ENCODE results near the gene CCDC85C. TPM values are rescaled to one million over a fixed set of nuclear protein-coding genes. Genes with fewer than 3 reads are reported as not detected.
A peak's percentile ranks its signal among the peaks of the same experiment; 100 is the strongest.

The CCDC85C gene
- polyA plus RNA-seq, 1 of the 3 experiments (the other 2 are of a cell fraction) = 9.6 TPM

- no peak overlapping the region for H3K4me3 ChIP-seq (ENCODE audit: low read depth in 2 of 2, low read length in 1 of 2)
- H3K9me3 ChIP-seq = no peaks in the 10 kb centered on the region
- H4K20me1 ChIP-seq (ENCODE audit: insufficient read depth) = peaks cover 55% of the 10 kb centered on the region
- H3K27ac ChIP-seq (ENCODE audit: low read depth in 2 of 2, low read length in 1 of 2) = peak overlapping the region in 1 of 2 experiments; percentile 95; a peak in 2 of 4 replicates
- CTCF ChIA-PET = interaction anchor here (1.4 to 4.8 kb wide), 4 partner anchors 9 to 58 kb away, joined by 4 to 30 read pairs (median 5); no protein-coding TSS in a partner anchor
- no peak overlapping the region for H3K9ac ChIP-seq
- H3K79me2 ChIP-seq (ENCODE audit: insufficient read depth) = peaks cover 64% of the 10 kb centered on the region
- no peak overlapping the region for H2AFZ ChIP-seq (ENCODE audit: low read depth)
- H3K27me3 ChIP-seq (ENCODE audit: insufficient read depth) = no peaks in the 10 kb centered on the region
- WGBS (ENCODE audit: low lambda C conversion rate) = 87% methylated on average over 10 of the region's 12 CpGs
- no peak overlapping the region for H3K4me2 ChIP-seq
- H3K9me2 ChIP-seq = no peaks in the 10 kb centered on the region
- peaks cover 10% of the 10 kb centered on the region for H3F3A ChIP-seq (replicated peaks; ENCODE audit: insufficient read depth)
- POLR2A ChIA-PET = no interaction called here
- no peak for TF ChIP-seq TAF1 (IDR thresholded peaks at IDR 0.05; ENCODE audit: borderline replicate concordance, low read depth, low read length)
- TF ChIP-seq MEF2A (IDR thresholded peaks at IDR 0.05; ENCODE audit: borderline replicate concordance, low read depth) = no peak
- TF ChIP-seq FOXJ3 (CRISPR knock-in tag; IDR thresholded peaks at IDR 0.05) = no peak
- no peak for TF ChIP-seq YY1 (IDR thresholded peaks at IDR 0.05; ENCODE audit: low read depth)
- TF ChIP-seq MXI1 (IDR thresholded peaks at IDR 0.05; ENCODE audit: low read depth, low read length) = no peak
- no peak for TF ChIP-seq USF2 (IDR thresholded peaks at IDR 0.05; ENCODE audit: borderline replicate concordance, low read depth, low read length)
- TF ChIP-seq RCOR1 (IDR thresholded peaks at IDR 0.05; ENCODE audit: low read length) = no peak
- TF ChIP-seq SMC3 (IDR thresholded peaks at IDR 0.05; ENCODE audit: low read depth, low read length) = no peak
- no peak for TF ChIP-seq EZH2phosphoT487 (IDR thresholded peaks at IDR 0.05; ENCODE audit: borderline replicate concordance, low read depth)
- TF ChIP-seq NRF1 (IDR thresholded peaks at IDR 0.05; ENCODE audit: low read depth, low read length) = no peak
- no peak for TF ChIP-seq POLR2AphosphoS5 (IDR thresholded peaks at IDR 0.05; ENCODE audit: low read depth, low read length)
- TF ChIP-seq RXRA (IDR thresholded peaks at IDR 0.05; ENCODE audit: borderline replicate concordance, low read depth) = no peak
- H3K36me3 ChIP-seq (replicated peaks in 1 of 2; ENCODE audit: control insufficient read depth in 1 of 2, insufficient read depth in 2 of 2, low read length in 1 of 2) = no peaks in the 10 kb centered on the region
- peaks cover 46 to 99% of the 10 kb centered on the region in 2 experiments for H3K4me1 ChIP-seq (ENCODE audit: control insufficient read depth in 1 of 2, insufficient read depth in 2 of 2, low read depth in 1 of 2, low read length in 1 of 2)
- DNase-seq = no peak
Measured at GRCh38 chr14:99570544-99571302, 33.3 kb downstream of the CCDC85C start.

- Histone ChIP-seq H3F3A (replicated peaks; ENCODE audit: insufficient read depth) (peaks cover 6% of the 10 kb centered on the region), H2AFZ (ENCODE audit: low read depth) (no peak overlapping the region), H3K27ac (ENCODE audit: low read depth in 2 of 2, low read length in 1 of 2) (peak overlapping the region in 1 of 2 experiments; percentile 95; a peak in 1 of 4 replicates), H3K4me1 (ENCODE audit: control insufficient read depth in 1 of 2, insufficient read depth in 2 of 2, low read depth in 1 of 2, low read length in 1 of 2) (peaks cover 46 to 99% of the 10 kb centered on the region in 2 experiments), H3K9me2 (no peaks in the 10 kb centered on the region), H3K79me2 (ENCODE audit: insufficient read depth) (peaks cover 67% of the 10 kb centered on the region), H3K4me3 (ENCODE audit: low read depth in 2 of 2, low read length in 1 of 2) (no peak overlapping the region), H3K27me3 (ENCODE audit: insufficient read depth) (no peaks in the 10 kb centered on the region), H3K9ac (no peak overlapping the region), H3K9me3 (no peaks in the 10 kb centered on the region), H4K20me1 (ENCODE audit: insufficient read depth) (peaks cover 55% of the 10 kb centered on the region), H3K36me3 (replicated peaks in 1 of 2; ENCODE audit: control insufficient read depth in 1 of 2, insufficient read depth in 2 of 2, low read length in 1 of 2) (no peaks in the 10 kb centered on the region), H3K4me2 (no peak overlapping the region)
- no peak for DNase-seq
- CTCF ChIA-PET = interaction anchor here (0.8 to 4.8 kb wide), 5 partner anchors 8 to 58 kb away, joined by 3 to 30 read pairs (median 5); no protein-coding TSS in a partner anchor
- POLR2A ChIA-PET = no interaction called here
- 79% methylated on average over 14 of the region's 14 CpGs for WGBS (ENCODE audit: low lambda C conversion rate)
- TF ChIP-seq SIN3A (IDR thresholded peaks at IDR 0.05; ENCODE audit: borderline replicate concordance, low read depth, low read length) (no peak), PBX3 (IDR thresholded peaks at IDR 0.05) (no peak), MAX (IDR thresholded peaks at IDR 0.05; ENCODE audit: low read depth) (no peak), EZH2phosphoT487 (IDR thresholded peaks at IDR 0.05; ENCODE audit: borderline replicate concordance, low read depth) (no peak), ELF1 (IDR thresholded peaks at IDR 0.05) (no peak), TEAD4 (IDR thresholded peaks at IDR 0.05; ENCODE audit: borderline replicate concordance, insufficient read depth) (no peak), FOXJ3 (CRISPR knock-in tag; IDR thresholded peaks at IDR 0.05) (no peak), NRF1 (IDR thresholded peaks at IDR 0.05; ENCODE audit: low read depth, low read length) (no peak), JUND (IDR thresholded peaks at IDR 0.05) (no peak), RAD21 (IDR thresholded peaks at IDR 0.05; ENCODE audit: low read length) (no peak), POLR2AphosphoS5 (IDR thresholded peaks at IDR 0.05; ENCODE audit: low read depth, low read length) (no peak), IRF3 (IDR thresholded peaks at IDR 0.05; ENCODE audit: low read depth, low read length) (no peak), USF2 (IDR thresholded peaks at IDR 0.05; ENCODE audit: borderline replicate concordance, low read depth, low read length) (no peak), NFIC (IDR thresholded peaks at IDR 0.05; ENCODE audit: borderline replicate concordance) (no peak)
Measured at GRCh38 chr14:99569725-99570543, 34.1 kb downstream of the CCDC85C start.
